ENCODE results near the gene ARHGEF11.

Gene ARHGEF11

GRCh38 chr1:156949127-156949526, 96.4 kb downstream of the ARHGEF11 start:
- DNase-seq (ENCODE audit: low read depth) = no peak

- no peak for DNase-seq (ENCODE audit: low read depth)
These were observed 96.8 kb downstream of the ARHGEF11 start for GRCh38 chr1:156948708-156949107.

GRCh38 chr1:156947818-156948525, 97.6 kb downstream of the ARHGEF11 start:
- no peak for DNase-seq (ENCODE audit: low read depth)

- no peak for DNase-seq (ENCODE audit: low read depth)
These were observed 98.4 kb downstream of the ARHGEF11 start for GRCh38 chr1:156947127-156947526.

GRCh38 chr1:156945881-156946661, 99.5 kb downstream of the ARHGEF11 start:
- no peak for DNase-seq (ENCODE audit: low read depth)

- DNase-seq (ENCODE audit: low read depth) = no peak
These were observed 100.7 kb downstream of the ARHGEF11 start for GRCh38 chr1:156944848-156945247.

- DNase-seq (ENCODE audit: low read depth) = no peak
These were observed 101.3 kb downstream of the ARHGEF11 start for GRCh38 chr1:156944268-156944667.

GRCh38 chr1:156943756-156944155, 101.8 kb downstream of the ARHGEF11 start:
- DNase-seq (ENCODE audit: low read depth) = no peak

GRCh38 chr1:156942576-156942975, 103.0 kb downstream of the ARHGEF11 start:
- no peak for DNase-seq (ENCODE audit: low read depth)

GRCh38 chr1:156942176-156942575, 103.4 kb downstream of the ARHGEF11 start:
- no peak for DNase-seq (ENCODE audit: low read depth)

GRCh38 chr1:156941675-156942074, 103.9 kb downstream of the ARHGEF11 start:
- DNase-seq (ENCODE audit: low read depth) = no peak

- DNase-seq (ENCODE audit: low read depth) = no peak
These were observed 105.7 kb downstream of the ARHGEF11 start for GRCh38 chr1:156939786-156940334.

- DNase-seq (ENCODE audit: low read depth) = no peak
These were observed 106.7 kb downstream of the ARHGEF11 start for GRCh38 chr1:156938813-156939212.

GRCh38 chr1:156937883-156938282, 107.7 kb downstream of the ARHGEF11 start:
- DNase-seq (ENCODE audit: low read depth) = no peak

GRCh38 chr1:156936721-156937220, 108.8 kb downstream of the ARHGEF11 start:
- no peak for DNase-seq (ENCODE audit: low read depth)

- DNase-seq (ENCODE audit: low read depth) = no peak
These were observed 109.4 kb downstream of the ARHGEF11 start for GRCh38 chr1:156936191-156936590.

- no peak for DNase-seq (ENCODE audit: low read depth)
These were observed 109.9 kb downstream of the ARHGEF11 start for GRCh38 chr1:156935505-156936128.

- DNase-seq (ENCODE audit: low read depth) = no peak
These were observed 112.4 kb downstream of the ARHGEF11 start for GRCh38 chr1:156933136-156933535.

- no peak for DNase-seq (ENCODE audit: low read depth)
These were observed 113.4 kb downstream of the ARHGEF11 start for GRCh38 chr1:156931974-156932710.

GRCh38 chr1:156931211-156931952, 114.2 kb downstream of the ARHGEF11 start:
- DNase-seq (ENCODE audit: low read depth) = no peak

GRCh38 chr1:156930483-156930882, 115.1 kb downstream of the ARHGEF11 start:
- DNase-seq (ENCODE audit: low read depth) = no peak
